ENCODE results near the gene FARP1. TPM values are rescaled to one million over a fixed set of nuclear protein-coding genes. Genes with fewer than 3 reads are reported as not detected.
A peak's percentile ranks its signal among the peaks of the same experiment; 100 is the strongest.

FARP1 gene
- total RNA-seq, 1 donor from 2014 or later: 14.9 TPM

- peak; percentile 51 to 96 for DNase-seq (ENCODE audit: low read depth in 2 of 2)
Observed at GRCh38 chr13:98476538-98476966, 333.7 kb downstream of the FARP1 start.

- DNase-seq (ENCODE audit: low read depth in 2 of 2): peak in 1 of 2 donors; percentile 52
Observed at GRCh38 chr13:98478189-98479129, 335.6 kb downstream of the FARP1 start.

- DNase-seq (ENCODE audit: low read depth in 2 of 2): no peak
Observed at GRCh38 chr13:98479496-98480003, 336.7 kb downstream of the FARP1 start.

- peak in 1 of 2 donors; percentile 46 for DNase-seq (ENCODE audit: low read depth in 2 of 2)
Observed at GRCh38 chr13:98480915-98481877, 338.3 kb downstream of the FARP1 start.

DNA sequence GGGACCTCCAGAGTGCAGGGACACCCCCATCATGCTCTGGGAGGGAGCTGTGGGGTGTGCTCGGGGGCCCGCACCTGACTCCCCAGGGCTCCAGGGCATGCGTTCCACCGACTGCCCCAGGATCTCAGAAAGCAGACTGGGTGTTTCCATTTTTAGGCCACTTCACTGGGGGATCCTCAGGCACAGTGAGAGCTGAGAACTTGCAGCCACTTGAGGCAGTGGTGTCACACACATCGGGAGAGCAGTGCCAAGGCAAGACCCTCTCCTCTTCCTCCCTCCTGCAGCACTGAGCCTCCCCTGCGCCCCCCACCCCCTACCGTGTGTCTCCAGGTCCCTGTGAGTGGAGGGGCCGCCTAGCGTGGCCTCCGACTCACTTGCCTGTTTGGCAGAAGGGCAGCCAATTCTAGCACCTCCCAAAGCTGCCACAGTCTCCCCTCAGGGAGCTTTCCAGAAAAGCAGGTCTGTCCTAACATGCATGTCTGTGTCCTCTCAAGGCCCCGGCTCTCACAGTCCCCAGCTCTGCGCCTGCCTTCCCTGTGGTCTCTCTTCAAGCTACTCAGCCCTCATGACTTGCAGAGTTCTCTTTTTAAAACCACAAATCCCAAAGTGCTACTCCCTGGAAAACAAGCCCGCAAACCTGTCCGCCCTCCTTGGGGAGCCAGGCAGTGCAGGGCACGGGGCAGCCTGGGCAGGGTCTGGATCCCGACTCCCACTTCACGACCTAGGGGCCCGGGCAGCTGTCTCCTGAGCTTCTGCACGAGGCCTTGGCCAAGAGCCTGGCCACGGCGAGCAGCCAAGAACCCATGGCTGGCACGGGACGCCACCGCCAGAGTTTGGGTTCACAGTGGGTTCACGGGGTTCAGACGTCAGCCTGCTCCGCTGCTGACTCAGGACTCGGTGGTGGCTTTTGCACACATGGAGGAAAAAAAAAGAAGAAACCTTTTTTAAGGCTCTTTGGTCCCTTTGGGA is 339.9 kb downstream of the FARP1 start:
- DNase-seq (ENCODE audit: low read depth in 2 of 2): peak in 1 of 2 donors; percentile 62

DNA sequence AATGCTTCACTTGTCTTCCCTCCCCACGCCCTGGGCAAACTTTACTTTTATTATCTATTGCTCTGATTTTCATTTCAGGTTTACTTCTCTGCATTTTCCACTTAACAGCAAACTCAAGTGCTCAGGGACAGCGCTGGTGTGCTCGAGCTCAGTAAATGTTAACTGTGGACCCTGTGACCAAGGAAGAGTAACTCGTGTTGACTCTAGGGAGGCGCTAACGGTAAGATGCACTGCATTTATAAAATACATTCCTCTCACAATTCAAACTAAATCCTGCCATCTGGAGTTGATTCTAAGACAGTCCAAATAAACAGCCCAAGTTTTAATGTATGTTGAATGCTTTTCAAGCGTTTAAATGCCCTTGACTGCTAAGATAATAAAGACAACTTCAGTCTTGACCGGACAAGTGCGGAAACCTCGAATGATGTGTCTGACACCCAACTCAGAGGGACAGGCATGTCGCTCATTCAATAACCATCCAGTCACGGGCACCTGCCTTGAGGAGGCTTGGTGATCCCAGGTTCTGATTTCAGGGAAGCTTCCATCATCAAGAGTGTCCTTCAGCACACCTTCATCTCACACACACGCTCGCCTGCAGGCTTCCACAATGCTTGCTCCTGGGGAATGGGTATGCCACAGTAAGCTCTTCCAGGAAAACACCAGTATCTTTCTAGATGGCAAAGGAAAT is 340.9 kb downstream of the FARP1 start:
- no peak for DNase-seq (ENCODE audit: low read depth in 2 of 2)

DNA sequence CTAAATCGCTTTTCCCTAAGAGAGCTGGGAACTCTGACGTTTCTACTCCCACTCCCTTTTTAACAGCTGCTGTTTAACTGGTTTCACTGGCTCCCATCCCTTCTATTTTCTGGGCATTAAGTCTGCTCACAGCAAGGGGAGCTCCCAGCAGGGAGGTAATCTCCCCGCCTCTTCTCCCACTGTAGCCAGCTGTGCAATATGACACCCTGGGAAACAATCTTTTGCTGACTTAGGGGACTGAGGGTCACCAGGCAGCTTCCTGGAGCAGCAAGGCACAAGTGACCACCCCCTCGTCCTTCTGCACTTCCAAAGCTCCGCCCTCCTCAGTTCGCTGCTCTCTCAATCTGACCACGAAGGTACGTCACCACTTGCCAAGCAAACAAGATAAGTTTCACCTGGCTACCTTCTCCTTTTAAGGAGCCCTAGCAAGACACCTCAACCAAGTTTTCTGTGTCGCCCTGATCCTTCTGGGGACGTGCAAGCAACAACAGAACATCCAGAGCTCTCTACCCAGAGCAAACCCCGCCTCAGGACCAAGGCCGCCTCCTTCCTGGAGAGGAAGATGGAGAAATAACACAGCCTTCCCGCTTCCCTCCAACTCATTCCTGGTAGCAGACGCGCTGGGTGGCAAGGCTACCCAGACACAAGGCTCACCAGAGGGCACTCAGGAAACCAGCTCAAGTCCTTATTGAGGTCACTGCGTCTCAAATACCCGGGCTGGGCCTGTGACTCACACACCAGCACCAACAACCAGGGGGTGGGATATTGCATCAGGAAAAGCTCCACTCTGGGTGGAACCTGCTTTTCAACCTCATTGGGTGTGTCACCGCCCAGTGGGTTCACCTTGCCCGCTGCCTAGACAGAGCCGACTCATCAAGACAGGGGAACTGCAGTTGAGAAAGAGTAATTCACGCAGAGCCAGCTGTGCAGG is 341.7 kb downstream of the FARP1 start:
- peak; percentile 78 to 96 for DNase-seq (ENCODE audit: low read depth in 2 of 2)

- no peak for DNase-seq (ENCODE audit: low read depth in 2 of 2)
Observed at GRCh38 chr13:98485561-98485960, 342.7 kb downstream of the FARP1 start.

GRCh38 chr13:98486412-98486811 is 343.5 kb downstream of the FARP1 start:
- DNase-seq (ENCODE audit: low read depth in 2 of 2): no peak

GRCh38 chr13:98487016-98487415 is 344.1 kb downstream of the FARP1 start:
- no peak for DNase-seq (ENCODE audit: low read depth in 2 of 2)

GRCh38 chr13:98487522-98487921 is 344.6 kb downstream of the FARP1 start:
- DNase-seq (ENCODE audit: low read depth in 2 of 2): no peak

- no peak for DNase-seq (ENCODE audit: low read depth in 2 of 2)
Observed at GRCh38 chr13:98488736-98489135, 345.8 kb downstream of the FARP1 start.

GRCh38 chr13:98489446-98490194 is 346.7 kb downstream of the FARP1 start:
- peak in 1 of 2 donors; percentile 27 for DNase-seq (ENCODE audit: low read depth in 2 of 2)

DNA sequence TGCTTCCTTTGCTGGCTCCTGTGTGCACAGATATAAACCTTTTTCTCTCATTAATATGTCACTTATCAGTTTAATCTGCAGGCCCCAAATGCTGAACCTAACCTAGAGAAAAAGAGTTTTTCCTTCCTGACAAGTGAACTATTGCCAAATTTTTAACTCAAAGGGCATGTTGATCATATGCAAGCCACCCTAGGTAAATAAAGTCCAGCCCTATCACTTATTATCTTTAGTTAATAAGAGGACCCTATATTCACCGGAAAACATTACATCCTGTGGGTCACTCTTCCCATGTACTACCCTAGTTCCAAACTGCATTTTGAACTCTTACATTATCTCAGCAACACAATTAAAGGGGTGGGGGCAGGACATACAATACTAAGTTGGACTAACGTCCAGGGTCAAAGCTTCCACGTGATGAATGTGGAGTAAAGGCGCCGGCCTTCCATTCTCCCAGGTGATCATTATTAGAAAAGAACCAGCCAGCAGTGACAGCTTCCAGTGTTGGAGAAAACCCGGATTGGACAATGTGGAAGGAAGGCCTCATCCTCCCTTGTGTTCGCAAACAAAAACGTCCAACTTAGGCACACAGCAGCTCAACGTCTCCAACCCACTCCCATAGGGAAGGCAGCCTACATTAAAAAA is 347.4 kb downstream of the FARP1 start:
- peak in 1 of 2 donors; percentile 86 for DNase-seq (ENCODE audit: low read depth in 2 of 2)

- DNase-seq (ENCODE audit: low read depth in 2 of 2): no peak
Observed at GRCh38 chr13:98490866-98491265, 348.0 kb downstream of the FARP1 start.

DNA sequence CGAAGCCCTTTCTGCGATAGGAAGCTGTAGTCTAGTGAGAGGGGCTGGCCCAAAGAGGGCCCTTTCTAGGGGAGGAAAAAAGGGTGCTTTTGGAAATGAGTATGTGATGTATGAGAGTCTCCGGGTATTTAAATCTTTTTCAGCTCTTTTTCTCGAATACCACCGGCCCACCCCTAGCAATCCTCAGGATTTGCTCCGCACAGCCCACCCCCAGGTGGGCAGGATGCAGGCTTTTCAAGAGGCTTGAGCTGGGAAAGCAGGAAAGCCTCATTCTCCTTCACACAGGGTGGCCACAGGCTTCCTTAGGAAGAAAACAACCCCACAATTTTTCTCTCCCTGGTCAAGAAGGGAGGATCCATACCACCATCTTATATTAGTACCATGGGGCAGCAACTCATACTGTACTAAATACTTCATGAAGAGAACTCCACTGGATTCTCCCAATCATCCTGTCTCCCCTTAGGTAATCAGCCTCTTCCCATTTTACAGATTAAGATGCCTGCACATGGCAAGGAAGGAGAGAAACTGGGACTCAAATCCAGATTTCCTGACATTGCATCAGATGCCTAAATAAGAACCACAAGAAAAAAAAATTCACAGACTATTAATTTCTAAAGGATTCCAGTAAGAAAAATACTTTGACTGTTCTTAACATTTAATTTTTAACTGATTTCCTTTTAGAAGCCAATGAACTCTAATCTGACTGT is 349.6 kb downstream of the FARP1 start:
- no peak for DNase-seq (ENCODE audit: low read depth in 2 of 2)
